ENCODE data around the gene BCO2. TPM values are rescaled to one million over a fixed set of nuclear protein-coding genes. Genes with fewer than 3 reads are reported as not detected.

Gene BCO2
- total and polyA plus RNA-seq, 12 donors, result 26.0 to 139 (median 49.5) TPM

DNA sequence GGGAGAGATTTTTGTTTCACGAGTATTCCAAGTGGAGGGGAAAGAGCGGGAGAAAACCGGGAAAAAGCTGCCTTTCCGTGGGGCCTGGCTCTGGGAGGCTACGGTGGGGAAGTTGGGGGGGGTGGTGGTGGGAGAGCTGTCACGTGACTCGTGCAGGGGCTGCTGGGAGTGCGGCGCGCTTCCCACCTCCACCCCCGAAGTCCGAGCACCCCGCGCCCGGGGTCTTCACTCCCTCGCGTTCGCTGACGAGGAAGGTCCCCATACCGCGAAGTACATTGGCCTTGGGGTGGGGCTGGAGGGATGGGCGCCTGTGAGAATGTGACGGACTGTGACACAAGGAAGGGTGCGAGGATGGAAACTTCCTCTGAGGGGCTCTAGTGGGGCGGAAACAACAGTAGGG lies 8.2 kb upstream of the BCO2 start, which contains the start of gene TEX12:
TEX12 (plus strand) TSS at position 228 of the 400 bp plus-strand sequence. CDS start 1,897 bp downstream, outside the sequence.
- Histone ChIP-seq H3K9me3 (replicated peaks in 1 of 3) (no peaks in the 10 kb centered on the region), H3K4me3 (no peak within 1 kb of the TSS), H3K36me3 (replicated peaks in 1 of 2) (no peaks in the 10 kb centered on the region), H3K27me3 (no peaks in the 10 kb centered on the region), H3K27ac (no peak within 1 kb of the TSS), H3K4me1 (replicated peaks in 1 of 2) (no peaks in the 10 kb centered on the region)
- DNase-seq, result no peak
- 74 to 84% (median 83%) methylated on average over 25 of the region's 25 CpGs for WGBS, 4 donors
- TF ChIP-seq POLR2A (IDR thresholded peaks at IDR 0.05), result no peak
- TF ChIP-seq, protein P1, sequence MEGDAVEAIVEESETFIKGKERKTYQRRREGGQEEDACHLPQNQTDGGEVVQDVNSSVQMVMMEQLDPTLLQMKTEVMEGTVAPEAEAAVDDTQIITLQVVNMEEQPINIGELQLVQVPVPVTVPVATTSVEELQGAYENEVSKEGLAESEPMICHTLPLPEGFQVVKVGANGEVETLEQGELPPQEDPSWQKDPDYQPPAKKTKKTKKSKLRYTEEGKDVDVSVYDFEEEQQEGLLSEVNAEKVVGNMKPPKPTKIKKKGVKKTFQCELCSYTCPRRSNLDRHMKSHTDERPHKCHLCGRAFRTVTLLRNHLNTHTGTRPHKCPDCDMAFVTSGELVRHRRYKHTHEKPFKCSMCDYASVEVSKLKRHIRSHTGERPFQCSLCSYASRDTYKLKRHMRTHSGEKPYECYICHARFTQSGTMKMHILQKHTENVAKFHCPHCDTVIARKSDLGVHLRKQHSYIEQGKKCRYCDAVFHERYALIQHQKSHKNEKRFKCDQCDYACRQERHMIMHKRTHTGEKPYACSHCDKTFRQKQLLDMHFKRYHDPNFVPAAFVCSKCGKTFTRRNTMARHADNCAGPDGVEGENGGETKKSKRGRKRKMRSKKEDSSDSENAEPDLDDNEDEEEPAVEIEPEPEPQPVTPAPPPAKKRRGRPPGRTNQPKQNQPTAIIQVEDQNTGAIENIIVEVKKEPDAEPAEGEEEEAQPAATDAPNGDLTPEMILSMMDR (IDR thresholded peaks at IDR 0.05), result no peak
- intact Hi-C loops (cut with DNase I), result loop anchor here in 1 of 2 donors (5.0 kb wide), 1 partner anchor 50 kb away; no protein-coding TSS in a partner anchor

DNA sequence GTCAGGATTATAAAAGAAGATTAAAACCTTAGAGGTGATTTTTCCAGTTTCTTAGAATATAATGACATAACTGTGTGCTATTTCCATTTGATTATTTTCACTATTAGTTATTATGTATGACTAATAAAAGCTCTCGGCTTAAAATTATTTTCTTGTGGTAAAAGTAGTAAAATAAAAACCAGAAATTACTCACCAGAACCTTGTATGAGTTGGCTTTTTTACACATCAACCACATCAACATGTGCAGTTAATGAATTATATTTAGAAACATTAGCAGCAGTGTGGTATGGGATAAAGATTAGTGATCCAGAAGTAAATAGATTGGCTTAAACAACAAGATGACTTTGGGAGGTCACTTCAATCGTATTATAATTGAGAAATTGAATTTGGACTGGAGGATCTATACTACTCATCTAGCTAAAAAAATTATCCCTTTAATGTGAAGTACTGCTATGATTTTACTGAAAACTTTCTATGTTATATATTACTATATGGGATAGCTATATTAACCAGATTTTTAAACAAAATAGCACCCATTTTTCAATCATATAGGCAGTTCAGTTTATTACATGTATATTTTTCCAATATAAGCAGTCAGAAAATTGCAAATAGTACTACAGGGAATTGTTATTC lies 2.8 kb upstream of the BCO2 start:
- intact Hi-C loops (cut with DNase I), result no loop called here
- DNase-seq, result no peak

DNA sequence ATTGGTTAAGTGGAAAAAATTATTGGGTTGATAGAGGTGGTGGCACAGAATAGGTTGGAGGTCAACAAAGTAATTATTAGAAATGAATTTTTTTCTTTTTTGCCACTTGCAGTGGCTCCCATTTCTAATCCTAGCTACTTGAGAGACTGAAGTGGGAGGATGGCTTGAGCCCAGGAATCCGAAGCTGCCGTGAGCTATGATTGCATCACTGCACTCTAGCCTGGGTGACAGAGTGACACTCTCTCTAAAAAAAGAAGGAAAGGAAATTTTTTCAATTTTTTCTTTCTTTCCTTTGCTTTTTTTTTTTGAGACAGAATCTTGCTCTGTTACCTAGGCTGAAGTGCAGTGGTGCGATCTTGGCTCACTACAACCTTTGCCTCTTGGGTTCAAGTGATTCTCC lies 2.2 kb upstream of the BCO2 start:
- 45 to 61% (median 49%) methylated on average over 3 of the region's 3 CpGs for WGBS, 4 donors
- peak in 3 of 7 donors; percentile 24 to 48 (median 36) for DNase-seq
- H3K36me3 ChIP-seq (replicated peaks in 1 of 2), result no peaks in the 10 kb centered on the region
- no peak overlapping the region for H3K27ac ChIP-seq
- no peak overlapping the region for H3K4me3 ChIP-seq
- H3K4me1 ChIP-seq (replicated peaks in 1 of 2), result peaks cover 0 to 18% of the 10 kb centered on the region in 2 donors
- intact Hi-C loops (cut with DNase I), result no loop called here
- TF ChIP-seq, protein P1 (IDR thresholded peaks at IDR 0.05), result no peak
- TF ChIP-seq POLR2A (IDR thresholded peaks at IDR 0.05), result no peak
- no peaks in the 10 kb centered on the region for H3K27me3 ChIP-seq
- no peaks in the 10 kb centered on the region for H3K9me3 ChIP-seq (replicated peaks in 1 of 3)

More for the DNA sequence above, 2.8 kb upstream of the BCO2 start:
- Histone ChIP-seq H3K36me3 (replicated peaks in 1 of 2) (no peaks in the 10 kb centered on the region), H3K4me3 (no peak overlapping the region), H3K27ac (no peak overlapping the region), H3K9me3 (replicated peaks in 1 of 3) (no peaks in the 10 kb centered on the region), H3K4me1 (replicated peaks in 1 of 2) (peaks cover 0 to 18% of the 10 kb centered on the region in 2 donors), H3K27me3 (no peaks in the 10 kb centered on the region)
- TF ChIP-seq, protein P1 (IDR thresholded peaks at IDR 0.05), result no peak
- 58 to 71% (median 68%) methylated on average over 2 of the region's 2 CpGs for WGBS, 4 donors

DNA sequence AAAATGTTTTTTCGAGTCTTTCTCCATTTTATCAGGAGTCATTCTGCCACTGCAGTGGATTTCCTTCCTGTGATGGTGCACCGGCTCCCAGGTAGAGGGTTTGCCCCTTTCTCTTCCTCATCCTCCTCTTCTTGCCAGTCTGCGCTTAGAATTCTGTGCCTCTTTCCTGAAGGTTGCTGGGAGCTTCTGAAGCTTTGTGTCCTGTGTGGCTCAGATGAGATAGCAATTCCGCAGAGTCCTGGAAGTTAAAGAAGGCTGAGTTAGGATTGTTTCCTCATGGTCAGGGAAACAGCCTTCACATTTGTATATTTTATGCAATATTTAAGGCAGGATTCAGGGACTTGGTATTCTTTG lies 264 bp downstream of the BCO2 start:
- Histone ChIP-seq H3K36me3 (replicated peaks in 1 of 2) (peaks cover 0 to 10% of the 10 kb centered on the region in 2 donors), H3K27me3 (no peaks in the 10 kb centered on the region), H3K4me3 (peak overlapping the region in 3 of 4 donors; percentile 34 to 52 (median 35)), H3K27ac (peak overlapping the region; percentile 50 to 82 (median 62)), H3K9me3 (replicated peaks in 1 of 3) (no peaks in the 10 kb centered on the region), H3K4me1 (replicated peaks in 1 of 2) (peaks cover 0 to 18% of the 10 kb centered on the region in 2 donors)
- TF ChIP-seq POLR2A (IDR thresholded peaks at IDR 0.05), result no peak
- TF ChIP-seq, protein P1 (IDR thresholded peaks at IDR 0.05), result no peak
- intact Hi-C loops (cut with DNase I), result loop anchor here in 1 of 2 donors (5.0 kb wide), 1 partner anchor 58 kb away; no protein-coding TSS in a partner anchor
- WGBS, 4 donors, result 6 to 13% (median 11%) methylated on average over 4 of the region's 4 CpGs
- DNase-seq, result peak in 2 of 7 donors; percentile 20 to 23

Measured in adrenal gland (tissue), 12 donors.